Spleen (tissue), 11 donors: ENCODE measurements around the gene DTNBP1. TPM values are rescaled to one million over a fixed set of nuclear protein-coding genes. Genes with fewer than 3 reads are reported as not detected.
A peak's percentile ranks its signal among the peaks of the same experiment; 100 is the strongest.

Experiments used
- DNase-seq: peaks from one replicate; pipeline ENCODE4 v3.0.0-alpha.2; 2020
- H3K27ac ChIP-seq, 8 donors: fragments of 200-600 bp; sonication (generic) in 7 of 8; 1 replicate in 4 of 8; 2 replicates in 4 of 8; pipeline versions ENCODE4 v1.5.0 to v1.8.0; 2016 to 2021; ENCODE audit warnings: inconsistent platforms in 4 of 8, mild to moderate bottlenecking in 4 of 8, moderate library complexity in 1 of 8
- H3K27me3 ChIP-seq, 7 donors: fragments of 200-600 bp; sonication (generic) in 6 of 7; replicated peaks in 1 of 7; 1 replicate in 4 of 7; 2 replicates in 3 of 7; pipeline versions ENCODE4 v1.5.0 to v1.8.0; 2016 to 2021; ENCODE audit warnings: inconsistent platforms in 3 of 7, mild to moderate bottlenecking in 1 of 7
- H3K36me3 ChIP-seq, 6 donors: fragments of 200-600 bp; sonication (generic) in 5 of 6; 1 replicate in 4 of 6; 2 replicates in 2 of 6; pipeline versions ENCODE4 v1.5.0 to v1.8.0; 2016 to 2021; ENCODE audit warnings: inconsistent platforms in 2 of 6
- H3K4me1 ChIP-seq, 6 donors: fragments of 200-600 bp; sonication (generic) in 5 of 6; 1 replicate in 3 of 6; 2 replicates in 3 of 6; pipeline versions ENCODE4 v1.5.0 to v1.8.0; 2016 to 2021; ENCODE audit warnings: inconsistent platforms in 3 of 6
- H3K4me3 ChIP-seq, 8 donors: fragments of 200-600 bp; sonication (generic) in 7 of 8; 1 replicate in 4 of 8; 2 replicates in 4 of 8; pipeline versions ENCODE4 v1.5.0 to v1.8.0; 2016 to 2021; ENCODE audit warnings: inconsistent platforms in 4 of 8, mild to moderate bottlenecking in 4 of 8, moderate library complexity in 2 of 8
- H3K9me3 ChIP-seq, 8 donors: fragments of 200-600 bp; sonication (generic) in 7 of 8; 1 replicate in 4 of 8; 2 replicates in 4 of 8; pipeline versions ENCODE4 v1.5.0 to v1.8.0; 2016 to 2021; ENCODE audit warnings: inconsistent platforms in 4 of 8
- CTCF ChIP-seq, 11 experiments: fragments of 200-600 bp in 7 of 11; fragments of 450-650 bp in 4 of 11; sonication (generic) in 4 of 11; IDR thresholded peaks in 8 of 11; conservative IDR thresholded peaks in 3 of 11; 1 replicate in 7 of 11; 2 replicates in 4 of 11; pipeline versions ENCODE4 v1.4.0 to v1.8.0; 2016 to 2021; ENCODE audit warnings: antibody characterized with exemption in 11 of 11, inconsistent platforms in 4 of 11, mild to moderate bottlenecking in 1 of 11
- POLR2A ChIP-seq, 3 donors: fragments of 450-650 bp; IDR thresholded peaks; one replicate each; pipeline ENCODE4 v1.5.1; 2017; ENCODE audit warnings: antibody characterized with exemption in 3 of 3, mild to moderate bottlenecking in 1 of 3
- POLR2AphosphoS5 ChIP-seq, 3 donors: sonication (generic); formaldehyde crosslinking; IDR thresholded peaks; one replicate each; pipeline ENCODE4 v1.5.1; 2017; ENCODE audit warnings: antibody characterized with exemption in 3 of 3
- WGBS, 5 donors: extraction: QIAGEN DNeasy Blood & Tissue Kit in 3 of 5; methylation state at CpG; one replicate each; pipeline versions ENCODE4 v1.1.5 to v1.1.7; 2013 to 2018; 5-methylcytosine and 5-hydroxymethylcytosine counted together
- intact Hi-C: fragments of 100-400 bp; cut with DNase I; formaldehyde crosslinking; loops from one replicate; pipeline ENCODE4 v1.15.0; 2023; ENCODE audit warnings: low total_unique reads
- polyA plus RNA-seq, 3 donors: library from polyadenylated mRNA; stranded (reverse); fragments of 200-250 nt; gene quantifications; one replicate each; pipeline ENCODE4 v1.2.1, GENCODE V29; 2013
- total RNA-seq, 7 donors: library from RNA; depleted of rRNA in 3 of 7; stranded (reverse); fragments of >200 nt in 3 of 7; fragmentation: NEBNext Ultra II Directional in 4 of 7; extraction: Animal tissue kit (Norgen Biotek cat#: 25700) in 4 of 7; gene quantifications; one replicate each; pipeline versions ENCODE4 v1.1.0 to v1.2.1, GENCODE V29; 2016 to 2021
- donor health status: healthy with polysubstance abuse.
- donor health status: DM: no; HTN: no; CAD: no; lungs with moderate emphysema.
- donor health status: DM: no; HTN: no; CAD: no.
- donor health status: Bipolar disorder and iron deficiency.
- donor health status: healthy.
- donor health status: DM: no; HTN: no; CAD: no.
- donor health status: DM: yes; HTN: yes; CAD: no.

Gene DTNBP1
- total and polyA plus RNA-seq, 10 donors: 14.2 to 42.2 (median 32.3) TPM

- Histone ChIP-seq H3K36me3 (peaks cover 0 to 100% (median 60%) of the 10 kb centered on the region in 6 donors), H3K9me3 (no peaks in the 10 kb centered on the region), H3K27ac (peak overlapping the region in 2 of 8 donors; percentile 69 to 76), H3K4me3 (no peak overlapping the region), H3K4me1 (peaks cover 0 to 74% (median 15%) of the 10 kb centered on the region in 6 donors), H3K27me3 (no peaks in the 10 kb centered on the region)
- intact Hi-C loops: no loop called here
- WGBS, 5 donors: 89 to 92% (median 90%) methylated on average over 14 of the region's 14 CpGs
- DNase-seq: peak; percentile 72
- no peak for TF ChIP-seq POLR2A (IDR thresholded peaks at IDR 0.05)
These were observed 155.1 kb downstream of the DTNBP1 start for GRCh38 chr6:15507746-15508145.

DNA sequence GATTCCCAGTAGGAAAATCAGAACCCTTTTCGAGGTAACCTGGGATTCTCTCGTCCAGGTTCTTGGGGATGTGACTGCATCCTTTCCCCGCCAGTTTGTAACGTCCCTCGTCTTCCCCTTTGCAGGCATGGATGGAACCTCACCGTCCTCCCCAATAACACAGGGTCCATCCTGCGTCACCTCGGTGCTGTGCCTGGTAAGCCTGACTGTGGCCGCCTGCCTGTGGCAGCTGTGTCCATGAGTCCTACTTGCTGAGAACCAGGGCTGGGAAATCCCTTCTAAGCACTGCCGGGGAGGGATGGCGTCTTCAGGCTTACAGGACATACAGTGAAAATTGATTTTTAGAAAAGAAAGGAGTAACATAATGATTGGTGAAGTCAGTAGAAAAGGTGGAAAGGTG is 155.6 kb downstream of the DTNBP1 start:
- Histone ChIP-seq H3K4me3 (no peak overlapping the region), H3K27ac (peak overlapping the region in 1 of 8 donors; percentile 76), H3K36me3 (peaks cover 0 to 100% (median 60%) of the 10 kb centered on the region in 6 donors), H3K9me3 (no peaks in the 10 kb centered on the region), H3K27me3 (no peaks in the 10 kb centered on the region), H3K4me1 (peaks cover 0 to 75% (median 15%) of the 10 kb centered on the region in 6 donors)
- no peak for TF ChIP-seq CTCF (IDR thresholded peaks at IDR 0.05 in 8 of 11, conservative IDR thresholded peaks at IDR 0.05 in 3 of 11)
- TF ChIP-seq POLR2AphosphoS5 (IDR thresholded peaks at IDR 0.05): no peak
- TF ChIP-seq POLR2A (IDR thresholded peaks at IDR 0.05): no peak
- intact Hi-C loops: no loop called here
- 96 to 98% (median 97%) methylated on average over 11 of the region's 11 CpGs for WGBS, 5 donors
- peak; percentile 57 for DNase-seq

GRCh38 chr6:15506066-15506465 is 156.8 kb downstream of the DTNBP1 start:
- H3K27me3 ChIP-seq: no peaks in the 10 kb centered on the region

DNA sequence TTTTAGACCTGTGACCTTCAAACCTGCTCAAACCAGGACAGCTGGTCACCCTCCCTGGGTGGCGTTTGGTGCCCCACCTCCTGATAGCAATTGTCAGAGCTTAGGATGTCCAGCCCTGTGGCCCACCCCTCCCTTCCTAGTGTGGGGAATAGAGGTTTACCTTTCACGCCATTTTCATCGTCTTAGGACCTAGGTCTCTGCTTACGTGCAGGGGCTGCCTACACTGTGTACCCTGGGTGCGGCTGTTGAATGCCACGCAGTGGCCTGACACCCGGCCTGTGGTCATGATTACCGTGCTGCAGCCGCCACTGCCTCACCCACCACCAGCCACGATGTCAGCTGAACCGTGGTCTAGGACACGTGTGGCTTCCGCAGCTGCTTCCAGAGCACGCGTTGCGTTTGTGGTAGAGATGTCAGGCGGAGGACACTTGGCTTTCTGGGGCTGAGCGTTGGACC is 157.3 kb downstream of the DTNBP1 start:
- H3K27ac ChIP-seq: peak overlapping the region in 6 of 8 donors; percentile 18 to 57 (median 49)
- intact Hi-C loops: no loop called here
- DNase-seq: peak; percentile 74
- H3K36me3 ChIP-seq: peaks cover 4 to 100% (median 61%) of the 10 kb centered on the region in 6 donors
- H3K9me3 ChIP-seq: no peaks in the 10 kb centered on the region
- peaks cover 0 to 78% (median 15%) of the 10 kb centered on the region in 6 donors for H3K4me1 ChIP-seq
- no peak for TF ChIP-seq POLR2A (IDR thresholded peaks at IDR 0.05)
- peak in 2 of 3 donors; percentile 20 to 50 for TF ChIP-seq POLR2AphosphoS5 (IDR thresholded peaks at IDR 0.05)
- peak overlapping the region in 1 of 8 donors; percentile 8 for H3K4me3 ChIP-seq
- no peaks in the 10 kb centered on the region for H3K27me3 ChIP-seq
- WGBS, 5 donors: 76 to 85% (median 80%) methylated on average over 18 of the region's 18 CpGs

More at GRCh38 chr6:15506066-15506465, 156.8 kb downstream of the DTNBP1 start:
- Histone ChIP-seq H3K4me3 (no peak overlapping the region), H3K36me3 (peaks cover under 1 to 100% (median 59%) of the 10 kb centered on the region in 6 donors), H3K4me1 (peaks cover 0 to 78% (median 15%) of the 10 kb centered on the region in 6 donors), H3K9me3 (no peaks in the 10 kb centered on the region), H3K27ac (no peak overlapping the region)
- peak; percentile 17 for DNase-seq
- intact Hi-C loops: no loop called here
- WGBS, 5 donors: 93 to 97% (median 96%) methylated on average over 7 of the region's 7 CpGs
- no peak for TF ChIP-seq CTCF (IDR thresholded peaks at IDR 0.05 in 8 of 11, conservative IDR thresholded peaks at IDR 0.05 in 3 of 11)
- TF ChIP-seq POLR2A (IDR thresholded peaks at IDR 0.05): no peak
- TF ChIP-seq POLR2AphosphoS5 (IDR thresholded peaks at IDR 0.05): no peak

- WGBS, 5 donors: 39 to 69% (median 53%) methylated on average over 26 of the region's 26 CpGs
- Histone ChIP-seq H3K9me3 (no peaks in the 10 kb centered on the region), H3K36me3 (peaks cover 4 to 100% (median 57%) of the 10 kb centered on the region in 6 donors), H3K27ac (peak overlapping the region in 6 of 8 donors; percentile 18 to 57 (median 49)), H3K4me1 (peaks cover 0 to 74% (median 15%) of the 10 kb centered on the region in 6 donors), H3K4me3 (peak overlapping the region in 2 of 8 donors; percentile 8 to 25), H3K27me3 (no peaks in the 10 kb centered on the region)
- intact Hi-C loops: no loop called here
- TF ChIP-seq CTCF (IDR thresholded peaks at IDR 0.05 in 8 of 11, conservative IDR thresholded peaks at IDR 0.05 in 3 of 11): no peak
- TF ChIP-seq POLR2AphosphoS5 (IDR thresholded peaks at IDR 0.05): peak; percentile 29 to 69 (median 37)
- peak; percentile 76 for DNase-seq
These were observed 158.1 kb downstream of the DTNBP1 start for GRCh38 chr6:15504581-15505350.
